ENCODE results near the gene OR2T35.

DNA sequence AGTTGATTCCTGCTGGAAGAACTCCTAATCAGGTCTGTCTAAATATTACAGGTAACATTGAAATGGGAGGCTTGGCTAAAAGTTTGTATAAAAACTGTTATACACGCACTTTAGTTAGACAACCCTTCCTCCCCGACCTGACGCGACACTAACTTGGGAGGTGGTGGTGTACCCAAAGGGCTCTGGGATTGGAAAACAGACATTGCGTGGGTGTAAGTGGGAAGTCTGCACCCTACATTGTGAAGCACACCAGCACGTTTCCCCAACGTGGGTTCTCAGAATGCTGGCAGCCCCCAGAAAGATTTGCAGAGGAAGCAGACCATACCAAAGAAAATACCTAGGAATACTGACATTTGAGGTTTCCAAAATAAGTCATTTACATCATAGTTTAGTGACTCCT, 27.0 kb downstream of the OR2T35 start:
- TF ChIP-seq, protein P1, sequence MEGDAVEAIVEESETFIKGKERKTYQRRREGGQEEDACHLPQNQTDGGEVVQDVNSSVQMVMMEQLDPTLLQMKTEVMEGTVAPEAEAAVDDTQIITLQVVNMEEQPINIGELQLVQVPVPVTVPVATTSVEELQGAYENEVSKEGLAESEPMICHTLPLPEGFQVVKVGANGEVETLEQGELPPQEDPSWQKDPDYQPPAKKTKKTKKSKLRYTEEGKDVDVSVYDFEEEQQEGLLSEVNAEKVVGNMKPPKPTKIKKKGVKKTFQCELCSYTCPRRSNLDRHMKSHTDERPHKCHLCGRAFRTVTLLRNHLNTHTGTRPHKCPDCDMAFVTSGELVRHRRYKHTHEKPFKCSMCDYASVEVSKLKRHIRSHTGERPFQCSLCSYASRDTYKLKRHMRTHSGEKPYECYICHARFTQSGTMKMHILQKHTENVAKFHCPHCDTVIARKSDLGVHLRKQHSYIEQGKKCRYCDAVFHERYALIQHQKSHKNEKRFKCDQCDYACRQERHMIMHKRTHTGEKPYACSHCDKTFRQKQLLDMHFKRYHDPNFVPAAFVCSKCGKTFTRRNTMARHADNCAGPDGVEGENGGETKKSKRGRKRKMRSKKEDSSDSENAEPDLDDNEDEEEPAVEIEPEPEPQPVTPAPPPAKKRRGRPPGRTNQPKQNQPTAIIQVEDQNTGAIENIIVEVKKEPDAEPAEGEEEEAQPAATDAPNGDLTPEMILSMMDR (IDR thresholded peaks at IDR 0.05), result no peak
- no peak for TF ChIP-seq POLR2A (IDR thresholded peaks at IDR 0.05)

Data from adrenal gland (tissue), 5 donors.